HG02840 (cell line): ENCODE measurements around the gene FAM120B.
"Not testable (repeated sequence)": the region's sequence is repeated elsewhere in the genome, so short reads cannot be mapped to it uniquely, and the experiment has no call there.

Source experiments
- ATAC-seq: cut with Tn5 transposase; IDR thresholded peaks from one replicate; pipeline ENCODE4 v1.9.1; 2021; ENCODE audit warnings: mild to moderate bottlenecking, moderate library complexity, moderate number of reproducible peaks; ENCODE audit not compliant: unreplicated experiment, low FRiP score

FAM120B gene

DNA sequence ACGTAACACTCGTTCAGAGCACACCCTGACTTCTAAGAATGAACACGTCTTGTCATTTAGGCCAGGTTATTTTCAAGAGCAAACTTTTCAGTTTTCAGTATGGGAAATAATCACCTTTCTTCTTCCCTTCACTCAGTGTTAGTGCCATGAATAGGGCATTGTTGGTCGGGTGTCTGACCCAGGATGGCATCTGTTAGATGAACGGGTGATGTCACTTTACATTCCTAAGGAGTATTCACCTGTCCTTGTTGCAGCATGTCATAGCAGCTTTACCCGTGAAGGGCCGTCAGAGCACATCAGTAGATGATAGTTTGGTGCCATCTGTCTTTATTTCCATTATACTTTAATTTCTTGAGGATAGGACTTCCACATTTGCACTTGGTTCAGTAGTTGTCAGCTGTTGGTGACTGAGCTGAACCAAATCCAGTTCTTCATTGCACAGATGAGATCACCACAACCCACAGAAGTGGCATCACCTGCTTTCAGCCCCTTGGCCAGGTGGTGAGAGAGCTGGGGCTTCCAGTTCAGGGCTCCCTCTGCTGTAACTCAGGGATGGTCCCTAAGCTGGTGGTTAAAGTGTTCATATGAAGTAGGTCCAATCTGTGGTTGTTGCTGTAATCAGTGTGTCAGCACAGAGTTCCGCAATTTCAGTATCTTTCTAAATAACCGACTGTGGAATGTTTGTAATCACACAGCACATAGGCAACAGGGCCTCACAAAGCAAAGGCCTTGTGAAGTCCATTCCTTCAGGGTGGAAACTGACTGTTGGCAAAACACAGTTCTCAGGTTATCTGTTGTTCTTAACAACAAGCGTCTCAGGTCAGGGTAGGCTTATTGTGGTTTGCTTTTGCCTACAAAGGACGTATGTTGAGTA, 68.2 kb downstream of the FAM120B start:
- no peak for ATAC-seq

DNA sequence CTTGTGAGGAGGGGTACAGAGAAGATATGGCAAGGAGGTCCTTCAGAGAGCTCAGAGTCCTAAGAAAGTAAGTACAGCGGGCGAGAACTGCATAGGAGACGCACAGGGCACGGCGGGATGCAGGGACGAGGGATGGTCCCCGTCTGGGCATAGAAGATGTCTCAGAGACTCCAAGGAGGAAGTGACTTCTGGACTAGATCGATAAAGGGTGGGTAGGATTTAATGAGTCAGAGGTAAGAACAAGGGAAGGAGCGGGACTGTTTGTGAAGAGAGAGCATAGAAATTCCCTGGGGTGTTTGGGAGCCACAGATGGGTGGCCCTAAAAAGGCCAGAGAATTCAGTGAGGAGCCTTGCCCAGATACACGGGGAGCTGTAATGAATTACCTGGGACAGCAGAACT, 69.1 kb downstream of the FAM120B start:
- ATAC-seq, result no peak

DNA sequence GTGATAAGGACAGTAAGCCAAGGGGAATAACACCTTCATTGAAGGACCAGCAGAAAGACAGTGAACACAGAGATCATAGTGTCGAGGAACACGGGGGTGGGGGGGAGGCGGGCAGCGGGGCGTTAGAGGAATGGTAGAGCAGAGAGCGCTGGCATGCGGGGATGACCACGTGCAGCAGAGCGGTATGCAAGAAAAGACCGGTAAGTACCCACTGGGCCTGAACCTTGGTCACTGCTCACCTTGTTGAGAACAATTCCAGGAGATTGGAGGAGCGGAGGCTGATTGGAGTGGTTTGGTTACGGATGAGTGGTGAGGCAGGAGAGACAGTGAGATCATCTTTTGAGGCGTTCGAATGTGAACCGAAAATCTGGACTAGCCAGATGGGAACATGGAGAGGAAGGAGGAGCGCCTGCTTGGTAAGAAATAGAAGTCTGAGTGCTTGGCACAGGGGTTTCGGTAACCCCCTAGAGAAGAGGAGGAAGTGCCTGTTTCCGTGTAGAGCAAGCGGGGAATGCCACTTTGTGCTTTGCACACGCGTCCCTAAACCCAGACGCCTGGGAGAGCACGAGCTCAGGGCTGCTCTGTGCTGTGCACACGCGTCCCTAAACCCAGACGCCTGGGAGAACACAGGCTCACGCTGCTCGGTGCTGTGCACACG, 70.0 kb downstream of the FAM120B start:
- ATAC-seq, result no peak

DNA sequence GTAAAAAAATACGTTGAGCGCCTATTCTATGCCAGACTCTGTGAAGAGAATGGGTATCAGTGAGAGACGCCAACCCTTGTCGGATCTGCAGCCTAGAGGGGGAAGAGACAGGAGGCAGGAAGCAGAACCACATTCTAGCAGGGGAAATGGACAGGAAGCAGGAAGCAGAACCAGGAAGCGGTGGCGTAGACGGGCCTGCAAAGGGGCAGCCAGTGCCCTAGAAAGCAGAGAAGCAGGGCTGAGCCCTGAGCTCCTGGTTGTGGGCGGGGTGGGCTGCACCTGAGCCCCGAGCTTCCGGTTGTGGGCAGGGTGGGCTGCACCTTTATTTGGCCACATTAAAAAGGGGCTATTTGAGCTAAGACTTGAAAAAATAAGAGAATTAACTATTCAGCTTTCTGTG, 71.9 kb downstream of the FAM120B start:
- ATAC-seq, result no peak

DNA sequence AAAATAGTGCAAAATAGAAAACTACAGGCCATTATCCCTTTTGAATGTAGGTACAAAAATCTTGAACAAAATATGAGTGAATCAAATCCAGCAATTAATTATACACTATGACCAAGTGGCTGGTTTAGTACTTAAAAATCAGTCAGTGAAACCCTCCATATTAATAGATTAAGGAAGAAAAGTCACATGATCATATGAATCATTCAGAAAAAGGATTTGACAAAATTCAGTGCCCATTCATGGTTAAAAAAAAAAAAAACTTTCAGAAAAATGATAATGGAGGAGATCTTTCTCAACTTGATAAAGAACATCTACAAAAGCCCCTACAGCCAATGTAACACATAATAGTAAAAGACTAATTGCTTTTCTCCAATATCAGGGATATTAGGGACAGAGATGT, 75.0 kb downstream of the FAM120B start:
- ATAC-seq, result no peak

DNA sequence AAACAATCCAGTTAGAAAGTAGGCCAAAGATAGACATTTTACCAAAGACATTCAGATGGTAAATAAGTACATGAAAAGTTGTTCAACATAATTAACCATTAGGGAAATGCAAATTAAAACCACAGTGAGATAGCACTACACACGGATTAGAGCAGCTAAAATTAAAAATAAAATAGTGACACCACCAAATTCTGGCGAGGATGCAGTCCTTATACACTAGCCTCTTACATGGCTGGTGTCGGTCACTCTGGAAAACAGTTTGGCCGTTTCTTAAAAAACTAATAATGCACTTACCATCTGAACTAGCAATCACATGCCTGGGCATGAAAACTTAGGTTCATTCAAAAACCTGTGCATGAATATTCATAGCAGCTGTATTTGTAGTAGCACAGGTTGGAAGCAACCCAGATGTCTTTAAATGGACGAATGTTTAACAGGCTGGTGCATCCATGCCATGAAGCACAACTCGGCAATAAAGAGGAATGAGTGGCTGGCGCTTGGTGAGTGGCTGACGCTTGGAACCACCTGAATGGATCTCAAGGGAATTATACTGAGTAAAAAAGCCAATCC, 77.0 kb downstream of the FAM120B start:
- no peak for ATAC-seq

DNA sequence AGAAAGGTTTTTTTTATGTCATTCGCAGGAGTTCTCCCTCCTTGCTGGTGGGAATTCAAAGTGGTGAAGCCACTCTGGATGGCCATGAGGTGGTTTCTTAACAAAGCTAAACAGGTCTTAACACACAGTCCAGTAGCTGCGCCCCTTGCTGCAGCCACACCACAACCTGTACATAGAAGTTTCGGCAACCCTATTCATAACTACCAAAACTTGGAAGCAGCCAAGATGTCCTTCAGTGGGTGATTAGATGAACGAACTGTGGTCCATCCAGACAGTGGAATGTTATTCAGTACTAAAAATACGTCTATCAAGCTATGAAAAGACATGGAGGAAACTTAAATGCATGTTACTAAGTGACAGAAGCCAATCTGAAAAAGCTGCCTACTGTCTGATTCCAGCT, 78.9 kb downstream of the FAM120B start:
- ATAC-seq, result no peak

DNA sequence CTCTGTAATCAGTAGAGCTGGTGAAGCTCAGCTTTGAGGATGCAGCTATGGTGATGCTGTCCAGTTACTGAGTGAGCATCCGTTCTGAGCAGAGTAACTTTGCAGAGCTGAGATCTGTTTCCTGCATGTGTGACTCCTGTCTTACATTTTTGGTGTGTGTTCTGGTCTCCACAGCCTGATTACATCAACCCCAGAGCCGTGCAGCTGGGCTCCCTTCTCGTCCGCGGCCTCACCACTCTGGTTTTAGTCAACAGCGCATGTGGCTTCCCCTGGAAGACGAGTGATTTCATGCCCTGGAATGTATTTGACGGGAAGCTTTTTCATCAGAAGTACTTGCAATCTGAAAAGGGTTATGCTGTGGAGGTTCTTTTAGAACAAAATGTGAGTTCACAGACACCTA, 81.6 kb downstream of the FAM120B start:
- ATAC-seq, result no peak

DNA sequence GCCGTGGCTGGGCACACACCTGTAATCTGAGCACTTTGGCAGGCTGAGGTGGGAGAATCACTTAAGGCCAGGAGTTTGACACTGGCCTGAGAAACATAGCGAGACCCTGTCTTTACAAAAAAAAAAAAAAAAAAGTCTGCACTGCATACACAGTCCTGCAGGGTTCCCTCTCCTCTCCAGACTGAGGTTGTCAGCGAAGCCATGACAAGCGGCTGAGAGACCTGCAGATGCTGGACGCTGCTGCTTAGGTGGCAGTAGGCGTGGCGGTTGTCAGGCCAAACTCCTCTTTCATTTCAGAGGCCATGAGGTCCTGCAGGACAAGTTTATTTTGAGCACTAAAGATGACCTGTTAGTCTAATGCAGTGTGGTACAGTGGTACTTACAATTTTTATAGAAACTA, 86.5 kb downstream of the FAM120B start:
- no peak for ATAC-seq

DNA sequence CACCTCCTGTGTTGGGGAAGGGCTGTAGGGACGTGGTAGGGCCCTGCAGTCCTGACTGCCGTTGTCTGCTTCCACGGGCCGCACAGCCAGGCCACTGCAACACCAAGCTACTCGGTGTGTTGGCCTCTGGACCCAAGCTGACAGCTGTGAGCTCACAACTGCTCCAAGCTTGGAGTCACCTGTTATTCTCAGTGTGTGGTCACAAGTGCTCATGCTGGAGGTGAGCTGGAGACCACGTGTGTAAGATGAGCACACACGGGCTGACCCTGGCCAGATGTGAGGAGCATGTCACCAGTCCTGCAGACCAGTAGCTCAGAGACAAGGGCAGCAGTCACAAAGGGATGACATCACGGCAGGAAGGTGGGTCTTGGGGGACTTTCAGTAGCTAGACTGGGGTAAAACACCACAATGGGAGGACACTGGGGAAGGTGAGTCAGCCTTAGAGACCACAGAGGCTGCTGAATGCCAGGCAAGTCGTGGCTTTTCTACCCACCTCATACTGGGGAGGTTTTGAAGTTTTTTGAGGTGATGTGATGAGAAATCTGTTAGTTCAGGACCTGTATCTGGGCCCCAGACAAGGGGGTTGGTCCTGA, 87.3 kb downstream of the FAM120B start:
- no peak for ATAC-seq

DNA sequence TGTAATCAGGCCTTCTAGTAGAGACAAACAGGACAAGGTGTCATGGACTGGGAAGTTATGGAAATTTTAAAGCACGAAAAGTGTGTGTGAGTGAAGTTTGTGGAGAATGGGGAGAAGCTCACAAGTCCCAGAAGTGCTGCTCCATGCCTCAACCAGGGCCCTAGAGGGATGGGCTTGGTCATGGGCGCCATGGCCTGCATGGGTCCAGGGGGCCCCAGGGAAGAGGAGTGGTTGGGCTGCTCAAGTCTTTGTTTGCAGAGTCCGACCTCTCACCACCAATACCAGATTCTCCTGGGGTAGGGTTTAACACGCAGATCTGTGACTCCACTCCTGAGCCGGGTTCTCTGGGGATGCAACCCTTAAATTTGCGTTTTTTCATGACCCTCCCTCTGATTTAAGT, 88.4 kb downstream of the FAM120B start:
- ATAC-seq, result no peak

DNA sequence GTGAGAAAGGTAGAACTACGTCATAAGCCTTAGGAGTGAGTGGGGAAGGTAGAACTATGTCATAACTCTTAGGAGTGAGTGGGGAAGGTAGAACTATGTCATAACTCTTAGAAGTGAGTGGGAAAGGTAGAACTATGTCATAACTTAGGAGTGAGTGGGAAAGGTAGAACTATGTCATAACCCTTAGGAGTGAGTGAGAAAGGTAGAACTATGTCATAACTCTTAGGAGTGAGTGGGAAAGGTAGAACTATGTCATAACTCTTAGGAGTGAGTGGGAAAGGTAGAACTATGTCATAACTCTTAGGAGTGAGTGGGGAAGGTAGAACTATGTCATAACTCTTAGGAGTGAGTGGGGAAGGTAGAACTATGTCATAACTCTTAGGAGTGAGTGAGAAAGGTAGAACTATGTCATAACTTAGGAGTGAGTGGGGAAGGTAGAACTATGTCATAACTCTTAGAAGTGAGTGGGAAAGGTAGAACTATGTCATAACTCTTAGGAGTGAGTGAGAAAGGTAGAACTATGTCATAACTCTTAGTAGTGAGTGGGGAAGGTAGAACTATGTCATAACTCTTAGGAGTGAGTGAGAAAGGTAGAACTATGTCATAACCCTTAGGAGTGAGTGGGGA, 92.3 kb downstream of the FAM120B start:
- ATAC-seq, result not testable (repeated sequence)

DNA sequence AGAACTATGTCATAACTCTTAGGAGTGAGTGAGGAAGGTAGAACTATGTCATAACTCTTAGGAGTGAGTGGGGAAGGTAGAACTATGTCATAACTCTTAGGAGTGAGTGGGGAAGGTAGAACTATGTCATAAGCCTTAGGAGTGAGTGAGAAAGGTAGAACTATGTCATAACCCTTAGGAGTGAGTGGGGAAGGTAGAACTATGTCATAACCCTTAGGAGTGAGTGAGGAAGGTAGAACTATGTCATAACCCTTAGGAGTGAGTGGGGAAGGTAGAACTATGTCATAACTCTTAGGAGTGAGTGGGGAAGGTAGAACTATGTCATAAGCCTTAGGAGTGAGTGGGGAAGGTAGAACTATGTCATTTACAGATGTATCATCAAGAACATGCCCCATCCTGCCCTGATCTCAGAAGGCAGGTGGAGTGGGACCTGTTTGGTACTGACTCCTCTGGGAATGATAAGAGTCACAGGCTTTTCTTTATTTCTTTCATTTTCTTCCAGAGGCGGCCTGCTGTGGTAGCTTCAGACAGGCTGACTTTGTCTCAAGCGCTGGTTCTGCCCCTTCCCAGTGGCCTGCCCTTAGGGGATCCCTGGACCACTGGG, 93.5 kb downstream of the FAM120B start:
- not testable (repeated sequence) for ATAC-seq

DNA sequence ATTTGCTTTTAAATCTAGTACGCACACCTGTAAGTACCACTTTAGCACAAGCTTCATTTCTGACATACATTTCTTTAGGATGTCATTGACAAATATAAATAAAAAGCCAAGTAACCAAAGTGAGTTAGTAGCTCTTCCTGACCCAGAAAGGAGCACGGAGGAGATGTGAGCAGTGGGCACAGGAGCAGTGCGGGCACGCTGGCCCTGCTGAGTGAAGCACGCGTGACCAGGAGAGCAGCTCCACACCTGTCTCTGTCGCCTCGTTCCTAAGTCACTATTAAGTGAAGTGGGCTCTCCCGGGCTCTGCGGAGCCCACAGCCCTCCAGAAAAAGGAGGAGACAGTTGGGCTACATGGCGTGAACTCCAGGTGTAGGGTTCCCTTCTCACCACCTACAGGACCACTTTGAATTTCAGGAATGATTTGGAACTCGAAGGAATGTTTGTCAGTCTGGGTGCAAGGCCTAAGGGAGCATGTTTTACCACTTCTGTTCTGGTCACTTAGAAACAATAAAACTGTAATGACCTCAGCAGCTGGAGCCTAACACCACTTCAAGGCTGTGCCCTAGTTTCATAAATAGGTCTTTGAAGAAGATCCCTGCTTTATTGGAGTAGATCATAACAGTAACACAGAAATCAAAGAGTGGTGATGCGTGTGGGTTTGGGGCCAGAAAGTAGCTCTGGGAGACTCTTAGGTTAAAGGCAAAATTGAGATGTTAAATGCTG, 95.9 kb downstream of the FAM120B start:
- ATAC-seq, result no peak

DNA sequence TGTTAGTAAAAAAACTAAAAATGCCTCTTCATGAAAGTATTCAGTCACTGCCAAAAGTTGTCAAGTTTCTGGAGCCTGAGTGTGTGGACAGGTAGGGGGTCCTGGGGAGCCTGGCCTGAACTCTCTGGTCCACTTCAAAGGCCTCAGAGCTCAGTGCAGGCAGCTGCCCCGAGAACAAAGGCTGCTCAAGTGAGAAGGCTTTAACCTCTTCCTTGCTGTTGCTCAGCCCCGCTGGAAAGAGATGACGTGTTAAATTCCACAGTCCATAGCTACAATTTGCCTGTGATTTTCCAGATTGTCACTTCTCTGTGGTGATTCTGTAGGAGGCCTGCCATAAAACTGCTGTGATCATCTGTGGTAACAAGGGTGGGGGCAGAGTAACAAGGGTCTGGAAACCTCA, 96.9 kb downstream of the FAM120B start:
- no peak for ATAC-seq

DNA sequence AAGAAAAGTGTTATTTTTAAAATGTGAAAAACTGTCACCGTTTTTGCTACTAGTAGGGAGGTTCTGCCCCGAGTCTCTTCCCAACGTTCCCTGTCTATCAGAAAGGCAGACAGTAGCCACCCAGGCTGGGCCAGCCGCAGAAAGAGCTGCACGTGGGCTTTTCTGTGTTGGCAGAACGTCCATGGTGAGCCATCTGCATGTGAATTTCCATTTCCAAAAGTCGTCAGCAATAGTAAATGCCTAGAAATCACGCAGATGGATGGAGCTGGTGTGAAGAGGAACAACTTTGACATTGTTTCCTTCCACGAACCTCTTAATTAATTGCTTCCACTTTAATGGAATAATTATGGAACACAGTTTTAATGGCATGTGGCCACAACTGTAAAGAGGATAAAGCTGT, 97.5 kb downstream of the FAM120B start:
- ATAC-seq, result no peak

DNA sequence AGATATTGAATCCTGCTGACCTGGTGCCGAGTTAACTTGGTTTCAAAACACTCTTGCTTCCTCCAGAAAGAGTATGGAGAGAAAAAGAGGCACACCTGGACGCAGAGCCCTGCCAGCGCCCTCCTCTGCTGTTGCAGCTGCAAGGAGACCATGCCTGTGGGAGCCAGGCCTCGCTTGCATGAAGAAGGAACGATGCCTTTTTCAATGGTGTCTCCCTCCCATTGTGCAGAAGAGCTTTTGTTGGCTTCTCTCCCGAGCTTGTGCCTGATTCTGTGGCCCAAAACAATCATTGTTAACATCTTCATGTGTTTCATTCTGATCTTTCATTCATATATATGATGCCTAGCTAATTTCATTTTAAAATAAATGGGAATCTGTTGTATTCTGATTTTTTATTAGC, 98.1 kb downstream of the FAM120B start:
- ATAC-seq, result no peak

DNA sequence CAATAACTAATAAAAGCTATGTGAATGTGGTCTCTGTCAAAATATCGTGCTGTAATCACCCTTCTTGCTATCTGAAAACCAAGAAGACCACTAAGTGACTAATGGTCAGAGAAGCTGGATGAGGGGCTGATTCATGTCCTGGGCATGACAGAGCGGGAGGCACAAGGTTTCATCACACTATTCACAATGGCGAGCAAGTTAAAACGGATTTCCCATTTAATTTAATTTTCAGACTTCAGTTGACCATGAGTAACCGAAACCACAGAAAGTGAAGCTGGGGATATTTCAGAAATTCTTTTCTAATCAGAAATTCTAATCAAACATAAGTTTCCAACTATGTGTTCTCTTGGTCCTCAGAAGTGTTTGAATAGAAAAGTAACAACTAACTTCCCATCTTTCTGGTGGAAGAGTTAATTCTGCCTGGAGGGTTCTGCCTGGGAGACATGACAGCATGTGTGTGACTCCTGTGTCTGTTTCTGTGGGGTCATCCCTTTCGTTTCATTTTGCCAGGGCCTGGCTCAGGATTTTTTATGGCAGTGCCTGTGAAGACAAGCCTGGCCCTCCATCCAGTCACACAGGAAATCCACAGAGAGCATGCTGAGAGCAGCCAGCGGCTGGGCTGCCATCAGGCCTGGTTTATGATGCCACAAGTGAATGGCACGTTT, 98.9 kb downstream of the FAM120B start:
- no peak for ATAC-seq

DNA sequence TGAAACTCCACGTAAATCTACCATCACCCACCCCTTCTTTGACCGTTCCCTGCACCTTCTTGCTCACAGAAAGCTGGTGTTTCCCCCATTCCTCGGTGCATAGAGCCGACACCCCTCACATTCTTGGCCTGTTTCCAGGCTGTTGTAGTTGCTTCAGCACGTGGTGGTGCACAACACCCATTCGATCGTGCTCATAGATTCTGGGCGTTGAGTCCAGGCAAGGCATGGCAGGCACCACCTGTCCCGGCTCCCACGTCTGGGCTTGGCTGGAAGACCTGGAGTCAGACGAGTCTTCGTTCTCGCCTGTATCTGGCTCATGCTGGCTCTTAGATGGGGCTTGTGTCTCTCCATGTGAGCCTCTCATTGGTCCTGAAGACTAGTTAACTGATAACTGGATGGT, 100.6 kb downstream of the FAM120B start:
- ATAC-seq, result no peak
